CD14-positive monocyte (primary cell): ENCODE measurements around the gene LNX2. TPM values are rescaled to one million over a fixed set of nuclear protein-coding genes. Genes with fewer than 3 reads are reported as not detected.

ENCODE experiments used
- DNase-seq, 3 donors: peaks; one replicate each; pipeline ENCODE4 v3.0.0-alpha.2; 2011 to 2022
- H2AFZ ChIP-seq: 2 replicates; pipeline ENCODE4 v1.6.0; 2012; ENCODE audit warnings: mild to moderate bottlenecking, low read depth, low read length, inconsistent platforms; ENCODE audit not compliant: insufficient read depth, poor library complexity, severe bottlenecking
- H3K27ac ChIP-seq, 2 donors: 1 replicate in 1 of 2; 2 replicates in 1 of 2; pipeline ENCODE4 v1.5.1; 2012 to 2013; ENCODE audit warnings: low read length in 2 of 2, control low read depth in 1 of 2, inconsistent platforms in 1 of 2, low read depth in 1 of 2, mild to moderate bottlenecking in 1 of 2
- H3K27me3 ChIP-seq, 2 donors: one replicate each; pipeline versions ENCODE4 v1.6.0 to v1.6.1; 2011 to 2013; ENCODE audit warnings: low read length in 2 of 2; ENCODE audit not compliant: control insufficient read depth in 2 of 2, insufficient read depth in 2 of 2
- H3K36me3 ChIP-seq, 2 donors: replicated peaks in 1 of 2; 1 replicate in 1 of 2; 2 replicates in 1 of 2; pipeline versions ENCODE4 v1.5.1 to v1.6.1; 2012 to 2013; ENCODE audit warnings: low read length in 2 of 2, control low read depth in 1 of 2, inconsistent platforms in 1 of 2, mild to moderate bottlenecking in 1 of 2; ENCODE audit not compliant: insufficient read depth in 2 of 2, control insufficient read depth in 1 of 2
- H3K4me1 ChIP-seq, 2 donors: 1 replicate in 1 of 2; 2 replicates in 1 of 2; pipeline versions ENCODE4 v1.5.1 to v1.6.1; 2012 to 2013; ENCODE audit warnings: low read length in 2 of 2, control low read depth in 1 of 2, inconsistent platforms in 1 of 2, mild to moderate bottlenecking in 1 of 2, moderate library complexity in 1 of 2; ENCODE audit not compliant: insufficient read depth in 2 of 2, control insufficient read depth in 1 of 2
- H3K4me2 ChIP-seq: replicated peaks from 2 replicates; pipeline ENCODE3; 2012; ENCODE audit warnings: low read length, moderate library complexity, mild to moderate bottlenecking; ENCODE audit not compliant: poor library complexity, severe bottlenecking; ENCODE audit errors: extremely low read depth
- H3K4me3 ChIP-seq, 3 experiments: fragments of 200-600 bp in 1 of 3; sonication (generic) in 1 of 3; replicated peaks in 1 of 3; 1 replicate in 2 of 3; 2 replicates in 1 of 3; pipeline ENCODE4 v1.5.1; 2011 to 2013; ENCODE audit warnings: low read length in 3 of 3, mild to moderate bottlenecking in 3 of 3, control low read depth in 2 of 3, low read depth in 2 of 3, inconsistent platforms in 1 of 3, moderate library complexity in 1 of 3
- H3K79me2 ChIP-seq: 2 replicates; pipeline ENCODE4 v1.6.0; 2012; ENCODE audit warnings: mild to moderate bottlenecking, control low read depth, inconsistent platforms, low read length, moderate library complexity; ENCODE audit not compliant: insufficient read depth
- H3K9ac ChIP-seq: 2 replicates; pipeline ENCODE4 v1.6.0; 2017; ENCODE audit warnings: low read length, mild to moderate bottlenecking; ENCODE audit not compliant: insufficient read depth, poor library complexity, severe bottlenecking
- H3K9me3 ChIP-seq, 2 donors: replicated peaks in 1 of 2; 1 replicate in 1 of 2; 2 replicates in 1 of 2; pipeline versions ENCODE4 v1.5.1 to v1.6.1; 2012 to 2013; ENCODE audit warnings: low read length in 2 of 2, control low read depth in 1 of 2; ENCODE audit not compliant: control insufficient read depth in 1 of 2, insufficient read depth in 1 of 2
- H4K20me1 ChIP-seq: 2 replicates; pipeline ENCODE4 v1.6.0; 2012; ENCODE audit warnings: mild to moderate bottlenecking, low read length, control low read depth, moderate library complexity; ENCODE audit not compliant: insufficient read depth
- H3K27ac Mint-ChIP-seq, 7 donors: one replicate each; pipeline ENCODE4 v1.8.0; 2020; ENCODE audit warnings: mild to moderate bottlenecking in 7 of 7, mixed read lengths in 7 of 7, moderate library complexity in 6 of 7, inconsistent platforms in 2 of 7
- H3K27me3 Mint-ChIP-seq, 3 donors: one replicate each; pipeline ENCODE4 v1.8.0; 2021 to 2022; ENCODE audit warnings: low read depth in 3 of 3, mild to moderate bottlenecking in 3 of 3, mixed read lengths in 3 of 3, moderate library complexity in 3 of 3, inconsistent platforms in 1 of 3
- H3K36me3 Mint-ChIP-seq, 2 donors: one replicate each; pipeline ENCODE4 v1.8.0; 2020; ENCODE audit warnings: mixed read lengths in 2 of 2, inconsistent platforms in 1 of 2, mild to moderate bottlenecking in 1 of 2
- H3K4me1 Mint-ChIP-seq: one replicate; pipeline ENCODE4 v1.8.0; 2020; ENCODE audit warnings: mild to moderate bottlenecking, mixed read lengths
- H3K4me3 Mint-ChIP-seq, 2 donors: one replicate each; pipeline ENCODE4 v1.8.0; 2020; ENCODE audit warnings: mild to moderate bottlenecking in 2 of 2, mixed read lengths in 2 of 2, moderate library complexity in 1 of 2
- H3K9me3 Mint-ChIP-seq, 7 donors: one replicate each; pipeline ENCODE4 v1.8.0; 2020 to 2022; ENCODE audit warnings: mixed read lengths in 7 of 7, mild to moderate bottlenecking in 6 of 7, moderate library complexity in 6 of 7, inconsistent platforms in 2 of 7
- WGBS: methylation state at CpG from one replicate; pipeline ENCODE4 v1.1.5; 2013; ENCODE audit warnings: missing lambda C conversion rate; ENCODE audit not compliant: insufficient coverage; 5-methylcytosine and 5-hydroxymethylcytosine counted together
- intact Hi-C, 2 donors: fragments of 100-400 bp; cut with micrococcal nuclease; formaldehyde crosslinking; loops; one replicate each; pipeline versions ENCODE4 v1.15.0 to v1.15.1; 2023
- polyA plus RNA-seq, 3 donors: library from polyadenylated mRNA; depleted of rRNA in 1 of 3; unstranded in 2 of 3; stranded (reverse) in 1 of 3; fragments of 300-500 nt in 2 of 3; fragments of >200 nt in 1 of 3; fragmentation: Illumina TruSeq in 2 of 3; gene quantifications; 1 replicate in 2 of 3; 2 replicates in 1 of 3; pipeline ENCODE4 v1.2.3, GENCODE V29; 2012 to 2021
- TF ChIP-seq, protein P1 (sequence below): fragments of 200-600 bp; IDR thresholded peaks from one replicate; pipeline ENCODE4 v1.8.0; 2022; ENCODE audit warnings: antibody characterized with exemption, mild to moderate bottlenecking

Gene LNX2
- polyA plus RNA-seq, 3 donors, result 0.89 to 2.3 (median 1.5) TPM

GRCh38 chr13:27573265-27573664 is 47.1 kb downstream of the LNX2 start:
- DNase-seq, result no peak
- H3K4me3 Mint-ChIP-seq, result no peak overlapping the region
- peaks cover 0 to 7% (median 1%) of the 10 kb centered on the region in 7 donors for H3K9me3 Mint-ChIP-seq
- Histone ChIP-seq H3K4me3 (no peak overlapping the region), H2AFZ (no peak overlapping the region), H3K4me1 (no peaks in the 10 kb centered on the region), H3K27ac (no peak overlapping the region), H3K4me2 (no peak overlapping the region), H3K27me3 (no peaks in the 10 kb centered on the region), H3K9me3 (no peaks in the 10 kb centered on the region), H3K79me2 (no peaks in the 10 kb centered on the region), H3K36me3 (peaks cover under 1 to 13% of the 10 kb centered on the region in 2 donors), H3K9ac (no peak overlapping the region), H4K20me1 (no peaks in the 10 kb centered on the region)
- TF ChIP-seq, protein P1, sequence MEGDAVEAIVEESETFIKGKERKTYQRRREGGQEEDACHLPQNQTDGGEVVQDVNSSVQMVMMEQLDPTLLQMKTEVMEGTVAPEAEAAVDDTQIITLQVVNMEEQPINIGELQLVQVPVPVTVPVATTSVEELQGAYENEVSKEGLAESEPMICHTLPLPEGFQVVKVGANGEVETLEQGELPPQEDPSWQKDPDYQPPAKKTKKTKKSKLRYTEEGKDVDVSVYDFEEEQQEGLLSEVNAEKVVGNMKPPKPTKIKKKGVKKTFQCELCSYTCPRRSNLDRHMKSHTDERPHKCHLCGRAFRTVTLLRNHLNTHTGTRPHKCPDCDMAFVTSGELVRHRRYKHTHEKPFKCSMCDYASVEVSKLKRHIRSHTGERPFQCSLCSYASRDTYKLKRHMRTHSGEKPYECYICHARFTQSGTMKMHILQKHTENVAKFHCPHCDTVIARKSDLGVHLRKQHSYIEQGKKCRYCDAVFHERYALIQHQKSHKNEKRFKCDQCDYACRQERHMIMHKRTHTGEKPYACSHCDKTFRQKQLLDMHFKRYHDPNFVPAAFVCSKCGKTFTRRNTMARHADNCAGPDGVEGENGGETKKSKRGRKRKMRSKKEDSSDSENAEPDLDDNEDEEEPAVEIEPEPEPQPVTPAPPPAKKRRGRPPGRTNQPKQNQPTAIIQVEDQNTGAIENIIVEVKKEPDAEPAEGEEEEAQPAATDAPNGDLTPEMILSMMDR, result no peak
- H3K36me3 Mint-ChIP-seq, result peaks cover 27 to 36% of the 10 kb centered on the region in 2 donors
- H3K27ac Mint-ChIP-seq, result peak overlapping the region in 1 of 7 donors; percentile 31
- 86% methylated on average over 1 of the region's 2 CpGs for WGBS
- intact Hi-C loops, result no loop called here
- H3K4me1 Mint-ChIP-seq, result peaks cover 3% of the 10 kb centered on the region
- H3K27me3 Mint-ChIP-seq, result no peaks in the 10 kb centered on the region

GRCh38 chr13:27572234-27572901 is 48.0 kb downstream of the LNX2 start:
- peaks cover 6 to 18% of the 10 kb centered on the region in 2 donors for H3K36me3 ChIP-seq
- no peak overlapping the region for H3K4me2 ChIP-seq
- H3K9me3 ChIP-seq, result no peaks in the 10 kb centered on the region
- no peak overlapping the region for H3K9ac ChIP-seq
- TF ChIP-seq, protein P1, result no peak
- intact Hi-C loops, result no loop called here
- Mint-ChIP-seq H3K4me3 (no peak overlapping the region), H3K4me1 (peaks cover 3% of the 10 kb centered on the region), H3K36me3 (peaks cover 27 to 32% of the 10 kb centered on the region in 2 donors), H3K27me3 (no peaks in the 10 kb centered on the region), H3K9me3 (peaks cover 0 to 7% (median 1%) of the 10 kb centered on the region in 7 donors), H3K27ac (no peak overlapping the region)
- no peak overlapping the region for H2AFZ ChIP-seq
- H4K20me1 ChIP-seq, result no peaks in the 10 kb centered on the region
- H3K27me3 ChIP-seq, result no peaks in the 10 kb centered on the region
- no peak for DNase-seq
- no peaks in the 10 kb centered on the region for H3K79me2 ChIP-seq
- no peak overlapping the region for H3K4me3 ChIP-seq
- H3K27ac ChIP-seq, result no peak overlapping the region
- H3K4me1 ChIP-seq, result no peaks in the 10 kb centered on the region
